Stimulated activated naive B cell treated with anti-CD40 and anti-IgM and Interleukin-4, amounts not matched to agents 10 μg/mL and 1 μg/mL and 100 μg/mL, for 72 hours (primary cell): ENCODE results near the gene ZNF189.
A peak's percentile ranks its signal among the peaks of the same experiment; 100 is the strongest.

Experiments used
- ATAC-seq, 2 donors: fragments of 150-1000 bp; cut with Tn5 transposase; replicated peaks; 2 replicates each; pipeline ENCODE4 v1.10.0; 2021; ENCODE audit warnings: moderate library complexity in 1 of 2
- DNase-seq: peaks from one replicate; pipeline ENCODE4 v3.0.0; 2021
- H3K27ac Mint-ChIP-seq: one replicate; pipeline ENCODE4 v1.8.0; 2022; ENCODE audit warnings: mild to moderate bottlenecking, mixed read lengths
- H3K27me3 Mint-ChIP-seq, 2 donors: one replicate each; pipeline ENCODE4 v1.8.0; 2022; ENCODE audit warnings: mixed read lengths in 2 of 2
- H3K36me3 Mint-ChIP-seq, 2 donors: one replicate each; pipeline ENCODE4 v1.8.0; 2022; ENCODE audit warnings: mixed read lengths in 2 of 2, mild to moderate bottlenecking in 1 of 2
- H3K4me1 Mint-ChIP-seq, 2 donors: one replicate each; pipeline ENCODE4 v1.8.0; 2022; ENCODE audit warnings: mixed read lengths in 2 of 2, mild to moderate bottlenecking in 1 of 2
- H3K4me3 Mint-ChIP-seq, 2 donors: one replicate each; pipeline ENCODE4 v1.8.0; 2022; ENCODE audit warnings: mild to moderate bottlenecking in 2 of 2, mixed read lengths in 2 of 2, moderate library complexity in 1 of 2
- H3K9me3 Mint-ChIP-seq, 2 donors: one replicate each; pipeline ENCODE4 v1.8.0; 2022; ENCODE audit warnings: mixed read lengths in 2 of 2, mild to moderate bottlenecking in 1 of 2

The ZNF189 gene

GRCh38 chr9:101440714-101441230 is 42.1 kb downstream of the ZNF189 start:
- H3K36me3 Mint-ChIP-seq, result no peaks in the 10 kb centered on the region
- H3K27me3 Mint-ChIP-seq, result peaks cover 36 to 59% of the 10 kb centered on the region in 2 donors
- H3K4me3 Mint-ChIP-seq, result no peak overlapping the region
- no peak overlapping the region for H3K27ac Mint-ChIP-seq
- ATAC-seq, result no peak
- H3K4me1 Mint-ChIP-seq, result no peaks in the 10 kb centered on the region
- DNase-seq, result no peak
- no peaks in the 10 kb centered on the region for H3K9me3 Mint-ChIP-seq

- H3K27ac Mint-ChIP-seq, result no peak overlapping the region
- no peaks in the 10 kb centered on the region for H3K4me1 Mint-ChIP-seq
- no peak for ATAC-seq
- peaks cover 37 to 63% of the 10 kb centered on the region in 2 donors for H3K27me3 Mint-ChIP-seq
- no peaks in the 10 kb centered on the region for H3K9me3 Mint-ChIP-seq
- H3K4me3 Mint-ChIP-seq, result no peak overlapping the region
- H3K36me3 Mint-ChIP-seq, result no peaks in the 10 kb centered on the region
- DNase-seq, result no peak
Observed at GRCh38 chr9:101442318-101442717, 43.7 kb downstream of the ZNF189 start.

- ATAC-seq (no peak), DNase-seq (no peak)
- no peaks in the 10 kb centered on the region for H3K4me1 Mint-ChIP-seq
- H3K36me3 Mint-ChIP-seq, result no peaks in the 10 kb centered on the region
- H3K27ac Mint-ChIP-seq, result no peak overlapping the region
- H3K27me3 Mint-ChIP-seq, result peaks cover 33 to 61% of the 10 kb centered on the region in 2 donors
- no peak overlapping the region for H3K4me3 Mint-ChIP-seq
- H3K9me3 Mint-ChIP-seq, result no peaks in the 10 kb centered on the region
Observed at GRCh38 chr9:101442736-101443135, 44.1 kb downstream of the ZNF189 start.

- H3K27me3 Mint-ChIP-seq, result peaks cover 33 to 62% of the 10 kb centered on the region in 2 donors
- no peak overlapping the region for H3K27ac Mint-ChIP-seq
- H3K4me1 Mint-ChIP-seq, result peaks cover 0 to 1% of the 10 kb centered on the region in 2 donors
- H3K36me3 Mint-ChIP-seq, result no peaks in the 10 kb centered on the region
- no peak overlapping the region for H3K4me3 Mint-ChIP-seq
- no peak for ATAC-seq
- no peaks in the 10 kb centered on the region for H3K9me3 Mint-ChIP-seq
- no peak for DNase-seq
Observed at GRCh38 chr9:101443364-101443771, 44.7 kb downstream of the ZNF189 start.

GRCh38 chr9:101445353-101446029 is 46.8 kb downstream of the ZNF189 start:
- no peak overlapping the region for H3K4me3 Mint-ChIP-seq
- no peak overlapping the region for H3K27ac Mint-ChIP-seq
- DNase-seq (no peak), ATAC-seq (no peak)
- H3K9me3 Mint-ChIP-seq, result no peaks in the 10 kb centered on the region
- H3K27me3 Mint-ChIP-seq, result peaks cover 46 to 65% of the 10 kb centered on the region in 2 donors
- H3K4me1 Mint-ChIP-seq, result peaks cover 10 to 13% of the 10 kb centered on the region in 2 donors
- no peaks in the 10 kb centered on the region for H3K36me3 Mint-ChIP-seq

GRCh38 chr9:101446732-101447131 is 48.1 kb downstream of the ZNF189 start:
- Mint-ChIP-seq H3K9me3 (peaks cover 2 to 4% of the 10 kb centered on the region in 2 donors), H3K27ac (no peak overlapping the region), H3K27me3 (peaks cover 49 to 67% of the 10 kb centered on the region in 2 donors), H3K4me3 (no peak overlapping the region), H3K36me3 (no peaks in the 10 kb centered on the region), H3K4me1 (peaks cover 10 to 13% of the 10 kb centered on the region in 2 donors)
- DNase-seq, result no peak
- no peak for ATAC-seq

GRCh38 chr9:101448680-101449070 is 50.0 kb downstream of the ZNF189 start:
- Mint-ChIP-seq H3K36me3 (peaks cover 0 to 1% of the 10 kb centered on the region in 2 donors), H3K9me3 (peaks cover 18 to 19% of the 10 kb centered on the region in 2 donors), H3K4me3 (peak overlapping the region; percentile 64 to 87), H3K27ac (peak overlapping the region; percentile 44), H3K4me1 (peaks cover 10 to 13% of the 10 kb centered on the region in 2 donors), H3K27me3 (peaks cover 39 to 70% of the 10 kb centered on the region in 2 donors)
- ATAC-seq (no peak), DNase-seq (no peak)

GRCh38 chr9:101449071-101449721 is 50.5 kb downstream of the ZNF189 start:
- DNase-seq, result peak; percentile 50

GRCh38 chr9:101450931-101451330 is 52.3 kb downstream of the ZNF189 start:
- peaks cover 18 to 19% of the 10 kb centered on the region in 2 donors for H3K9me3 Mint-ChIP-seq
- peaks cover 10 to 13% of the 10 kb centered on the region in 2 donors for H3K4me1 Mint-ChIP-seq
- no peak for ATAC-seq
- peaks cover 0 to 1% of the 10 kb centered on the region in 2 donors for H3K36me3 Mint-ChIP-seq
- peaks cover 28 to 53% of the 10 kb centered on the region in 2 donors for H3K27me3 Mint-ChIP-seq
- DNase-seq, result no peak
- H3K4me3 Mint-ChIP-seq, result no peak overlapping the region
- no peak overlapping the region for H3K27ac Mint-ChIP-seq

More at GRCh38 chr9:101449071-101449721, 50.5 kb downstream of the ZNF189 start:
- H3K4me3 Mint-ChIP-seq, result peak overlapping the region; percentile 64 to 87
- H3K27me3 Mint-ChIP-seq, result peaks cover 36 to 67% of the 10 kb centered on the region in 2 donors
- H3K9me3 Mint-ChIP-seq, result peaks cover 18 to 19% of the 10 kb centered on the region in 2 donors
- ATAC-seq, result peak; percentile 99
- peaks cover 10 to 13% of the 10 kb centered on the region in 2 donors for H3K4me1 Mint-ChIP-seq
- H3K27ac Mint-ChIP-seq, result no peak overlapping the region
- H3K36me3 Mint-ChIP-seq, result peaks cover 0 to 1% of the 10 kb centered on the region in 2 donors

GRCh38 chr9:101451498-101451897 is 52.8 kb downstream of the ZNF189 start:
- ATAC-seq (no peak), DNase-seq (no peak)
- H3K4me1 Mint-ChIP-seq, result peaks cover 10 to 13% of the 10 kb centered on the region in 2 donors
- H3K36me3 Mint-ChIP-seq, result peaks cover 0 to 1% of the 10 kb centered on the region in 2 donors
- H3K27ac Mint-ChIP-seq, result no peak overlapping the region
- H3K4me3 Mint-ChIP-seq, result no peak overlapping the region
- peaks cover 24 to 47% of the 10 kb centered on the region in 2 donors for H3K27me3 Mint-ChIP-seq
- H3K9me3 Mint-ChIP-seq, result peaks cover 18 to 19% of the 10 kb centered on the region in 2 donors

- H3K36me3 Mint-ChIP-seq, result peaks cover 0 to 1% of the 10 kb centered on the region in 2 donors
- H3K27ac Mint-ChIP-seq, result no peak overlapping the region
- no peak overlapping the region for H3K4me3 Mint-ChIP-seq
- DNase-seq (no peak), ATAC-seq (no peak)
- H3K27me3 Mint-ChIP-seq, result peaks cover 12 to 34% of the 10 kb centered on the region in 2 donors
- H3K9me3 Mint-ChIP-seq, result peaks cover 18 to 19% of the 10 kb centered on the region in 2 donors
- peaks cover 5% of the 10 kb centered on the region in 2 donors for H3K4me1 Mint-ChIP-seq
Observed at GRCh38 chr9:101453776-101454570, 55.3 kb downstream of the ZNF189 start.

GRCh38 chr9:101455656-101456240 is 57.1 kb downstream of the ZNF189 start:
- DNase-seq (no peak), ATAC-seq (no peak)
- Mint-ChIP-seq H3K4me3 (no peak overlapping the region), H3K9me3 (peaks cover 18 to 19% of the 10 kb centered on the region in 2 donors), H3K4me1 (no peaks in the 10 kb centered on the region), H3K27me3 (peaks cover 17 to 35% of the 10 kb centered on the region in 2 donors), H3K36me3 (peaks cover 0 to 1% of the 10 kb centered on the region in 2 donors), H3K27ac (no peak overlapping the region)

- DNase-seq (no peak), ATAC-seq (no peak)
- Mint-ChIP-seq H3K27me3 (peaks cover 20 to 30% of the 10 kb centered on the region in 2 donors), H3K4me3 (no peak overlapping the region), H3K9me3 (peaks cover 14% of the 10 kb centered on the region in 2 donors), H3K36me3 (peaks cover 0 to 1% of the 10 kb centered on the region in 2 donors), H3K27ac (no peak overlapping the region), H3K4me1 (no peaks in the 10 kb centered on the region)
Observed at GRCh38 chr9:101457003-101457402, 58.4 kb downstream of the ZNF189 start.
